T-helper 2 cell treated with Interferon-gamma antibody and Interleukin-4, amounts not matched to agents 100 ng/mL and 5 ng/mL, for 36 hours (primary cell): ENCODE results near the gene EFCAB7. TPM values are rescaled to one million over a fixed set of nuclear protein-coding genes. Genes with fewer than 3 reads are reported as not detected.

Source experiments
- intact Hi-C: fragments of 100-400 bp; cut with micrococcal nuclease; formaldehyde crosslinking; loops from one replicate; pipeline ENCODE4 v1.15.1; 2023
- total RNA-seq: library from RNA; stranded (reverse); gene quantifications from 2 replicates; pipeline ENCODE4 v1.2.3, GENCODE V29; 2022

EFCAB7 gene
- 7.6 and 9.2 TPM in 2 replicates for total RNA-seq

GRCh38 chr1:63522891-63523728 is at the start of gene EFCAB7, which contains the start of gene ITGB3BP:
Gene EFCAB7 (plus strand): TSS chr1:63523525. CDS start chr1:63525573, 2,048 bp downstream.
Gene ITGB3BP (minus strand): TSS chr1:63523225. CDS start chr1:63523133, 92 bp downstream.
- intact Hi-C loops: loop anchor here (1.0 to 5.0 kb wide), 6 partner anchors 70 to 1544 kb away; partner anchors contain the start of genes ALG6, ATG4C, PGM1 and USP1

GRCh38 chr1:63475761-63476160 is 47.6 kb upstream of the EFCAB7 start:
- intact Hi-C loops: no loop called here

- intact Hi-C loops: no loop called here
Measured at GRCh38 chr1:63480057-63480456, 43.3 kb upstream of the EFCAB7 start.

- intact Hi-C loops: no loop called here
Measured at GRCh38 chr1:63486629-63487028, 36.7 kb upstream of the EFCAB7 start.

GRCh38 chr1:63487336-63488065 is 35.8 kb upstream of the EFCAB7 start:
- intact Hi-C loops: no loop called here

GRCh38 chr1:63497577-63497976 is 25.7 kb upstream of the EFCAB7 start:
- intact Hi-C loops: no loop called here

GRCh38 chr1:63498106-63498505 is 25.2 kb upstream of the EFCAB7 start:
- intact Hi-C loops: no loop called here

GRCh38 chr1:63501256-63501655 is 22.1 kb upstream of the EFCAB7 start:
- intact Hi-C loops: no loop called here

GRCh38 chr1:63506782-63507181 is 16.5 kb upstream of the EFCAB7 start:
- intact Hi-C loops: no loop called here

- intact Hi-C loops: no loop called here
Measured at GRCh38 chr1:63509718-63510117, 13.6 kb upstream of the EFCAB7 start.

- intact Hi-C loops: no loop called here
Measured at GRCh38 chr1:63512584-63512983, 10.7 kb upstream of the EFCAB7 start.

GRCh38 chr1:63516629-63517028 is 6.7 kb upstream of the EFCAB7 start:
- intact Hi-C loops: no loop called here

- intact Hi-C loops: loop anchor here (1.0 to 5.0 kb wide), 6 partner anchors 70 to 1544 kb away; partner anchors contain the start of genes ALG6, ATG4C, PGM1 and USP1
Measured at GRCh38 chr1:63523738-63524137, 413 bp downstream of the EFCAB7 start.

GRCh38 chr1:63524201-63524600 is 876 bp downstream of the EFCAB7 start:
- intact Hi-C loops: loop anchor here (5.0 kb wide), 4 partner anchors 197 to 1543 kb away; partner anchors contain the start of genes ATG4C and USP1

GRCh38 chr1:63532727-63533126 is 9.4 kb downstream of the EFCAB7 start:
- intact Hi-C loops: no loop called here

- intact Hi-C loops: no loop called here
Measured at GRCh38 chr1:63533931-63534330, 10.6 kb downstream of the EFCAB7 start.

- intact Hi-C loops: no loop called here
Measured at GRCh38 chr1:63534406-63534805, 11.1 kb downstream of the EFCAB7 start.

GRCh38 chr1:63537006-63537405 is 13.7 kb downstream of the EFCAB7 start:
- intact Hi-C loops: loop anchor here (5.0 kb wide), 1 partner anchor 170 kb away; the partner anchor contains the start of gene ALG6

GRCh38 chr1:63537940-63538339 is 14.6 kb downstream of the EFCAB7 start:
- intact Hi-C loops: loop anchor here (1.0 to 5.0 kb wide), 2 partner anchors 171 to 211 kb away; partner anchors contain the start of gene ALG6

- intact Hi-C loops: no loop called here
Measured at GRCh38 chr1:63545780-63546179, 22.5 kb downstream of the EFCAB7 start.

- intact Hi-C loops: no loop called here
Measured at GRCh38 chr1:63547621-63548294, 24.4 kb downstream of the EFCAB7 start.
